Measurements from ENCODE around the gene ALPP.
A peak's percentile ranks its signal among the peaks of the same experiment; 100 is the strongest.
"Not testable (repeated sequence)": the region's sequence is repeated elsewhere in the genome, so short reads cannot be mapped to it uniquely, and the experiment has no call there.

ALPP gene

GRCh38 chr2:232382331-232383225 lies 4.0 kb downstream of the ALPP start:
- DNase-seq = no peak

GRCh38 chr2:232384466-232384865 lies 5.9 kb downstream of the ALPP start:
- no peak for DNase-seq

GRCh38 chr2:232385058-232385457 lies 6.5 kb downstream of the ALPP start:
- DNase-seq = not testable (repeated sequence)

DNA sequence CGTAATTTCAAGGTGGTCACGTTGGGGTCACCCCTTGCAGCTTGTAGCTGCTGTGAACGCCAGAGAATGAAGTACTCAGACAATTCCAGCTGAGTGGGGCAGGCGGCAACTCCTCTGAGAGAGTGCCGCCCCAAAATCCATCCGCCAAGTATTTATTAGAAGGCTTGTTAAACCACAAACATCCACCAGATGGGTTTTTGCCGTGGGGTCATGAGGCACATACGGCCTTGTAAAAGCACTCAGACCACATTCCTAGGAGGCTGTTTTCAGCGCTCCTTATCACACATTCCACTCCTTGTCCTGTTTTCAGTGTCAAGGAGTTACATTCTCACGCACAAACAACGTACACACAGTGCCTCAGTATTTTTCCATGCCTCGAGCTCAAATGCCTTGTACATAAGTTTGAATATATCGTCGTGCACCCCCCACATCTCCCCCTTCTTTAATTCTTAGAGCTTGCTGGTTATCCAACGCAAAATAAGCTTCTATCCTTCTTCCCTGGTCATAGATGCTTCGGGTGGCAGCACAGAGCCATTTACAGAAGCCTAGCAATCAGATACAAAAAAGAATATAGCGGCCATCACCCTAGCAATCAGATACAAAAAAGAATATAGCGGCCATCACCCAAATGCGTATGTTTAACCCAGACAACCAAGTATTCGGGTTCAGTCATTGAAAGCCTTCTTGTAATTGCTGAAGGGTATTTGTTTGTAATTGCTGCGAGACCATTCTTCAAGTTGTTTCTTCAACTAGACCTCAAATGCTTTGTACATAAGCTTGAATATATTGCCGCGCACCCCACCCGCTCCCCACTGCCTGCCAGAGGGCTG lies 7.3 kb downstream of the ALPP start:
- peak; percentile 67 for DNase-seq

DNA sequence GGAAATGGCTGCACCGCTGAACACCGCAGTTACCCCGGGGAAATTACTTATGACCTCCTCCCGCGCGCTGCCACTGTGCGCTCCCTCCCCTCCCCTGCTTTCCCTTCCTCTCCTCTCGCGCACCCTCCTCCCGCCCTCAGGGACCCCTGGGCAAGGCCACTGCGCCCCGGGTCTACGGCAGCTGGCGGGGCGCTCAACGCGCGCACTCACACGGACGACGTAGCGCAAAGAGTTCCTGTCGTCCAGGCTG lies 7.9 kb downstream of the ALPP start:
- no peak for DNase-seq

- peak; percentile 6 for DNase-seq
Observed at GRCh38 chr2:232386740-232387450, 8.3 kb downstream of the ALPP start.

- no peak for DNase-seq
Observed at GRCh38 chr2:232387451-232388171, 9.1 kb downstream of the ALPP start.

DNA sequence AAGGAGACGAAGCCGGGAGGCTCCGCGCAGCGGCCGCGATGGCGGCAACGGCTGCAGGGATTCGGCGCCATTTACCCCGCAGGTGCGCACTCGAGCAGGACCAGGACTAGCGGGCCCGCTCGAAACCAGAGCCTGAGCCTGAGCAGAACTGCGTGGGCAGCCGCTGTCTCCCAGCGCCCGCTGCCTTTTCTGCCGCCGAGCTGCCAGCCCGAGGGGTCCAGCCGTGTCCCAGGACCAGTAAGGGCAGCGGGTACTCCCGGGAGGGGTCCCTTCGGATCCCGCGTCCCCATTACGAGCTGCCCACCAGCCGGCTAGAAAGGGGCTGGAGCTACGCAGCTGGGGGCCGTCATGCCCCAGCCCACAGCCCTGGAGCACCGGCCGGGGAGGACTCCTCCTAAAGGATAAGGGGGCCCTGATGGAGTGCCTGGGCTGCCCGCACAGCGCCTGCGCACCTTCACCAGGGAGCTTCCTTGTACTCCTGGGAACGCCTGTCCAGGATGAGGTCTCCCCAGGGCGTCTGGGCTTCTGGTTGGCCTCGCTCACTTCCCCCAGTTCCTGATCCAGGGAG lies 9.9 kb downstream of the ALPP start:
- DNase-seq = no peak

DNA sequence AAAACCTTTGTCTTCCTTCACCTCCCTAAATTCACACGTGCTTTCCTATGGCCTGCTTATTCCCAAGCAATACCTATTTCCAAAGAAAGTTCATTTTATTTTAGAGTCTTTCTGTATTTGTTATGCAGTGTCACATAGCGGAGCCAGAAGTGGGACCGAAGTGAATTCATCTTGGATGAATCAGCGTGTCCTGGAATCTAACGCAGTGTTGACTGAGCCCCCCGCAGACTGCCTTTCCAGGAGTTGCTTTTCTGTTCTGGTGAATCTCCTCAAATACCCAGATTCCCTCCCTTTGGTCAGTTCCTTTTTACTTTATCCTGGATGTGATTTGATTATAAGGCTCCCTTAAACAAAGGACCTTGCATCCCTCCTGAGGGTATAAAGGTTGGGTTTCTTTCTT lies 10.8 kb downstream of the ALPP start:
- peak; percentile 50 for DNase-seq

DNA sequence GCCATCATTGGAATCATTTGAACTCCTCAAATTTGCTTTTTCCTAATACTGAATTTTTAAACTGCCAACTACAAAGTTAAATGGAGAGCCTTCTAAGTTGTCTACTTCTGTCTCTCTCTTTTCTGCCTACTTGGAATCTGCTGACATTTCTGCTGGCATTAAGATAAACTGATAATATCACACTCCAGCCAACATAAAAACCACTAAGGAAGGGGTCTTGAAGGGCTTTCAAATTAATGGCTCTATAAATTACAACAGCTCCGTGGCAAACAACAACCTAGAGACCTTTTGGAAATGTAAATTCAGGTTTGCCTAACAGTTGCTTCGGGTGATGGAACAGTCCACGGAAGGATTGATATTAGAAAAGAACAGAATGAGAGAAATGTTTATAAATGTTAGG lies 12.1 kb downstream of the ALPP start:
- DNase-seq = no peak

- DNase-seq = no peak
Observed at GRCh38 chr2:232393556-232393955, 15.0 kb downstream of the ALPP start.

DNA sequence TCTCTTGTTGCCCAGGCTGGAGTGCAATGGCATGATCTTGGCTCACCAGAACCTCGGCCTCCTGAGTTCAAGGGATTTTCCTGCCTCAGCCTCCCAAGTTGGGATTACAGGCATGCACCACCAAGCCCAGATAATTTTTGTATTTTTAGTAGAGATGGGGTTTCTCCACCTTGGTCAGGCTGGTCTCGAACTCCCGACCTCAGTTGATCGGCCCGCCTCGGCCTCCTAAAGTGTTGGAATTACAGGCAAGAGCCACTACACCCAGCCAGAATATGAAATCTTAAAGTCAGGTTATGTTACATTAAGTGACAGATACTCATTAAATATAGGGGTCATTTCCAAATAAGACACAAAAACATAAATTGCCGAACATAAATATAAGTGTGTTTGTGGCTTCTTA lies 15.9 kb downstream of the ALPP start:
- not testable (repeated sequence) for DNase-seq

GRCh38 chr2:232395586-232395985 lies 17.0 kb downstream of the ALPP start:
- DNase-seq = no peak

DNA sequence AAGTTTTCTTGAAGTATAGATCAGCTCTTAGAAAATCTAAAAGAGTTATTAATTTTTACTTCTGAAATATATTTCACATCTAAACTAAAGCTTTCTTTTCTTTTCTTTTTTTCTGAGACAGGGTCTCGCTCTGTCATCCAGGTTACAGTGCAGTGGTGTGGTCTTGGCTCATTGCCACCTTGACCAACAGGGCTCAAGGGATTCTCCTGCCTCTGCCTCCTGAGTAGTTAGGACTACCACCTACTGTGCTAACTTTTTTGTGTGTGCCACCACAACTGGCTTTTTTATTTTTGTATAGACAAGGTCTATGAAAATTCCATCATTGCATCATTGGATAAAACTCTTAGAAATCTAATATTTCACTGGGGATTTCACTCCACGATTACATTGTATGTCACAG lies 18.1 kb downstream of the ALPP start:
- no peak for DNase-seq

GRCh38 chr2:232398293-232399034 lies 19.9 kb downstream of the ALPP start:
- DNase-seq = no peak

DNA sequence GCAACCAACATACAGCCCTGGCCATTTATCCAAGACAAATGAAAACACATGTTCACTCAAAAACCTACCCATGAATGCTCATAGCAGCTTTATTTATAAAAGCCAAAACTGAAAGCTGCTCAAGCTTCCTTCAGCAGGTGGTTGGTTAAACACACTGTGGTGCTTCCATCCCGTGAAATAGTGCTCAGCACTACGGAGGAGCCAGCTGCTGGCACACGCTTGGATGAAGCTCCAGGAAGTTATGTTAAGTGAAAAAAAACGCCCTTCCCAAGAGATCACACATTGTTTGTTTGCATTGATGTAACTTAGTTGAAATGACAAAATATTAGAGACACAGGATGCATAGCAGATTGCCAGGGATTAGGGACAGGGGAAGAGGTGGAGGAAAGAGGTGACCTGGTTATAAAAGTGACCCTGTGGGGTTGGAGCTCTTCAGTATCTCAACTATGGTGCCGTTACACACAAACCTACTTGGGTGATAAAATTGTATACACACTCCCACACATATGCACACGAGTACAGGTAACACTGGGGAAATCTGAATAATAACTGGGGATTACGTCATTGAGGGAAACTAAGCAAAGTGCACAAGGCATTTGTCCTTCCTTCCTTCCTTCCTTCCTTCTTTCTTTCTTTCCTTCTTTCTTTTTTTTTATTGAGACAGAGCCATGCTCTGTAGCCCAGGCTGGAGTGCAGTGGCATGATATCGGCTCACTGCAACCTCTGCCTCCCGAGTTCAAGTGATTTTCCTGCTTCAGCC lies 21.9 kb downstream of the ALPP start:
- no peak for DNase-seq

GRCh38 chr2:232402518-232402917 lies 24.0 kb downstream of the ALPP start:
- no peak for DNase-seq

DNA sequence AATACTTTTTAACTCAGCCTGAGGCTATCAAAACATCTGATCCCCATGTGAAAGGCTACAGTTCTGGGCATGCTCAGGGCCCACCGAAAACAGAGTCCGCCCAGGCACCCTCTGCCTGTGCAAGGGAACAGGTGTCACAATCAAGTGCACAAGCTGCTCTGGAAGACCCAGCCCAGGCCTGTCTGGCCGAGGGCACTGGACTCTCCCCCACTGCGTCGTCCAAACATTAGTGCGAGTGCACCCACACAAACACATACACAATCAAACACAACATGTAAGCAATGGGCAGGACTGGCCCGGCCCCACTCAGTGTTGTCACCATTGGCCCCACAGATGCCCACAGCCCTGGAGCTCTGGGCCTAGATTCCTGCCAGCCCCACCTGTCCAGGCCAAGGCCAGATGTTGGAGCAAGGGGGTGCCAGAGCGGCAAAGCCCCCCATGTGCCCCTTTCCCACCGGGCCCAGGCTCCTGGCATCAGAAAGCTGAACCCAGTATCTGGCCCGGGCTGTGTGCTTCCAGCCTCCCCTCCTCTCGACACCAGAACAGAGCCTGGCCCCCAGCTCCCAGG lies 27.5 kb downstream of the ALPP start:
- DNase-seq = no peak

GRCh38 chr2:232406556-232407310 lies 28.2 kb downstream of the ALPP start, which contains the start of gene ALPG:
ALPG (plus strand) TSS chr2:232406844; CDS start chr2:232406895, 51 bp downstream.
- DNase-seq = no peak
